ENCODE results near the gene PGM5. TPM values are rescaled to one million over a fixed set of nuclear protein-coding genes. Genes with fewer than 3 reads are reported as not detected.

PGM5 gene
- total and polyA plus RNA-seq, 3 donors from 2014 or later = 9.3 to 19.4 (median 10.4) TPM

- Histone ChIP-seq H3K4me3 (no peak overlapping the region), H3K27me3 (no peaks in the 10 kb centered on the region), H3K9me3 (no peaks in the 10 kb centered on the region), H3K27ac (no peak overlapping the region), H3K4me1 (no peaks in the 10 kb centered on the region), H3K36me3 (ENCODE audit: low read depth, missing control alignments) (no peaks in the 10 kb centered on the region)
- WGBS, 2 donors = 85 to 86% methylated on average over 3 of the region's 3 CpGs
- DNase-seq = no peak
- no peak for TF ChIP-seq POLR2A (IDR thresholded peaks at IDR 0.05)
- TF ChIP-seq CTCF (IDR thresholded peaks at IDR 0.05) = no peak
- intact Hi-C loops (cut with DNase I; ENCODE audit: low total_unique reads) = no loop called here
These were observed 157.0 kb downstream of the PGM5 start for GRCh38 chr9:68513385-68513784.

- WGBS, 2 donors = 93 to 96% methylated on average over 4 of the region's 4 CpGs
These were observed 157.6 kb downstream of the PGM5 start for GRCh38 chr9:68513981-68514380.

GRCh38 chr9:68515326-68516017, 159.1 kb downstream of the PGM5 start:
- intact Hi-C loops (cut with DNase I; ENCODE audit: low total_unique reads) = no loop called here

More at GRCh38 chr9:68513981-68514380, 157.6 kb downstream of the PGM5 start:
- no peak for TF ChIP-seq CTCF (IDR thresholded peaks at IDR 0.05)
- no peak for TF ChIP-seq POLR2A (IDR thresholded peaks at IDR 0.05)
- H3K9me3 ChIP-seq = no peaks in the 10 kb centered on the region
- H3K36me3 ChIP-seq (ENCODE audit: low read depth, missing control alignments) = no peaks in the 10 kb centered on the region
- DNase-seq = no peak
- intact Hi-C loops (cut with DNase I; ENCODE audit: low total_unique reads) = no loop called here
- no peak overlapping the region for H3K27ac ChIP-seq
- H3K4me3 ChIP-seq = no peak overlapping the region
- no peaks in the 10 kb centered on the region for H3K27me3 ChIP-seq
- no peaks in the 10 kb centered on the region for H3K4me1 ChIP-seq

GRCh38 chr9:68522131-68522530, 165.7 kb downstream of the PGM5 start:
- no peak overlapping the region for H3K27ac ChIP-seq
- TF ChIP-seq CTCF (IDR thresholded peaks at IDR 0.05) = no peak
- TF ChIP-seq POLR2A (IDR thresholded peaks at IDR 0.05) = no peak
- no peaks in the 10 kb centered on the region for H3K27me3 ChIP-seq
- DNase-seq = no peak
- no peaks in the 10 kb centered on the region for H3K4me1 ChIP-seq
- no peak overlapping the region for H3K4me3 ChIP-seq
- no peaks in the 10 kb centered on the region for H3K36me3 ChIP-seq (ENCODE audit: low read depth, missing control alignments)
- WGBS, 2 donors = 61 to 67% methylated on average over 4 of the region's 4 CpGs
- no peaks in the 10 kb centered on the region for H3K9me3 ChIP-seq
- intact Hi-C loops (cut with DNase I; ENCODE audit: low total_unique reads) = no loop called here

More at GRCh38 chr9:68515326-68516017, 159.1 kb downstream of the PGM5 start:
- Histone ChIP-seq H3K4me1 (no peaks in the 10 kb centered on the region), H3K4me3 (no peak overlapping the region), H3K27ac (no peak overlapping the region), H3K36me3 (ENCODE audit: low read depth, missing control alignments) (no peaks in the 10 kb centered on the region), H3K9me3 (no peaks in the 10 kb centered on the region), H3K27me3 (no peaks in the 10 kb centered on the region)
- no peak for DNase-seq
- whole genome bisulfite sequencing, 2 donors = 87 to 95% methylated on average over 4 of the region's 4 CpGs
- TF ChIP-seq CTCF (IDR thresholded peaks at IDR 0.05) (no peak), POLR2A (IDR thresholded peaks at IDR 0.05) (no peak)

GRCh38 chr9:68522954-68523353, 166.5 kb downstream of the PGM5 start:
- H3K4me1 ChIP-seq = peaks cover under 1% of the 10 kb centered on the region
- H3K4me3 ChIP-seq = no peak overlapping the region
- no peaks in the 10 kb centered on the region for H3K9me3 ChIP-seq
- 86 to 88% methylated on average over 3 of the region's 3 CpGs for WGBS, 2 donors
- no peak for DNase-seq
- intact Hi-C loops (cut with DNase I; ENCODE audit: low total_unique reads) = no loop called here
- H3K27ac ChIP-seq = no peak overlapping the region
- no peaks in the 10 kb centered on the region for H3K36me3 ChIP-seq (ENCODE audit: low read depth, missing control alignments)
- no peaks in the 10 kb centered on the region for H3K27me3 ChIP-seq
- TF ChIP-seq POLR2A (IDR thresholded peaks at IDR 0.05) (no peak), CTCF (IDR thresholded peaks at IDR 0.05) (no peak)
